NT2/D1 (cell line): Measurements from ENCODE around the gene ITPR2.

Source experiments
- YY1 ChIP-seq: IDR thresholded peaks from 2 replicates; pipeline ENCODE4 v1.6.1; 2011; ENCODE audit not compliant: insufficient read length, insufficient read depth
- ZNF274 ChIP-seq: IDR thresholded peaks from 2 replicates; pipeline ENCODE4 v1.6.1; 2011; ENCODE audit warnings: mild to moderate bottlenecking, low read depth, low read length

DNA sequence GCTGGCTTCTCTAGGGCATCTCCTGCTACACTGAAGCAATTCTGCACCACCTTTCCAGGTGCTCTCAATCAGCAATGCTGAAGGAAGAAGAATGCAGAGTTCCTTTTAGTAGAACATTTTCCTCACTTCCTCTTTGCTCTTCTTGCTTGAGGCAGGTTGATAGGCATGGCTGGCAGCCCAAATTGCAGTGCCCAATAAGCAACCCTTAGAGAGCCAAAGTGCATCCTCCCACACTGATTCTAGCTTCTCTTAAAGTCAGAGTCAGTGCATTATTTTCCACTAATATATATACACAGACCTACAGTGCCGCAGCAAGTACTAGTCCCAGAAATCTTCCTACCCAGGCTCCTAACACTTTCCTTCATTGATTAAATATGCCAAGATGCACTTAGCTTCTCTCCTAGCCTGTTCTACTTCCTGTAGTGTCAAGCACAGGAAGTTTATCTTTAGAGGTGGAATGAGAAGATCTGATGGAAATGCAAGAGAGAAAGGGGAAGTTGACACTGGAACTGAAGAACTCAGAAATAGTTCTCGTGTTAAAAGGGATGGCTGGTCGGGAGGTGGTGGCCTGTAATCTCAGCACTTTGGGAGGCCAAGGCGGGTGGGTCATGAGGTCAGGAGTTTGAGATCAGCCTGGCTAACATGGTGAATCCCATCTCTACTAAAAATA lies 504.9 kb downstream of the ITPR2 start:
- TF ChIP-seq ZNF274 (no peak), YY1 (no peak)
